Endothelial cell (in vitro differentiated cells): Measurements from ENCODE around the gene CCR5. TPM values are rescaled to one million over a fixed set of nuclear protein-coding genes. Genes with fewer than 3 reads are reported as not detected.

ENCODE experiments used
- DNase-seq: peaks from one replicate; pipeline ENCODE4 v3.0.0; 2021; ENCODE audit warnings: low spot score
- H3K27ac Mint-ChIP-seq: one replicate; pipeline ENCODE4 v1.8.0; 2021; ENCODE audit warnings: mixed read lengths, inconsistent platforms; ENCODE audit not compliant: unreplicated experiment
- H3K27me3 Mint-ChIP-seq: one replicate; pipeline ENCODE4 v1.8.0; 2021; ENCODE audit warnings: mild to moderate bottlenecking, moderate library complexity, mixed read lengths, inconsistent platforms; ENCODE audit not compliant: unreplicated experiment
- H3K36me3 Mint-ChIP-seq: one replicate; pipeline ENCODE4 v1.8.0; 2021; ENCODE audit warnings: mild to moderate bottlenecking, low read depth, mixed read lengths, inconsistent platforms; ENCODE audit not compliant: unreplicated experiment
- H3K4me1 Mint-ChIP-seq: one replicate; pipeline ENCODE4 v1.8.0; 2021; ENCODE audit warnings: mild to moderate bottlenecking, mixed read lengths, inconsistent platforms; ENCODE audit not compliant: unreplicated experiment
- H3K4me3 Mint-ChIP-seq: one replicate; pipeline ENCODE4 v1.8.0; 2021; ENCODE audit warnings: mild to moderate bottlenecking, mixed read lengths, inconsistent platforms; ENCODE audit not compliant: unreplicated experiment
- H3K9me3 Mint-ChIP-seq: one replicate; pipeline ENCODE4 v1.8.0; 2021; ENCODE audit warnings: mixed read lengths, inconsistent platforms; ENCODE audit not compliant: unreplicated experiment
- CTCF ChIP-seq: fragments of 200-600 bp; sonication (generic); IDR thresholded peaks from one replicate; pipeline ENCODE4 v1.5.0; 2021; ENCODE audit warnings: antibody characterized with exemption; ENCODE audit not compliant: unreplicated experiment
- total RNA-seq: library from RNA; stranded (reverse); fragmentation: NEBNext Ultra II Directional; extraction: Animal tissue kit (Norgen Biotek cat#: 25700); gene quantifications from one replicate; pipeline ENCODE4 v1.2.1, GENCODE V29; 2021; ENCODE audit not compliant: unreplicated experiment

Gene CCR5
- total RNA-seq, 1 donor from 2014 or later = not detected

DNA sequence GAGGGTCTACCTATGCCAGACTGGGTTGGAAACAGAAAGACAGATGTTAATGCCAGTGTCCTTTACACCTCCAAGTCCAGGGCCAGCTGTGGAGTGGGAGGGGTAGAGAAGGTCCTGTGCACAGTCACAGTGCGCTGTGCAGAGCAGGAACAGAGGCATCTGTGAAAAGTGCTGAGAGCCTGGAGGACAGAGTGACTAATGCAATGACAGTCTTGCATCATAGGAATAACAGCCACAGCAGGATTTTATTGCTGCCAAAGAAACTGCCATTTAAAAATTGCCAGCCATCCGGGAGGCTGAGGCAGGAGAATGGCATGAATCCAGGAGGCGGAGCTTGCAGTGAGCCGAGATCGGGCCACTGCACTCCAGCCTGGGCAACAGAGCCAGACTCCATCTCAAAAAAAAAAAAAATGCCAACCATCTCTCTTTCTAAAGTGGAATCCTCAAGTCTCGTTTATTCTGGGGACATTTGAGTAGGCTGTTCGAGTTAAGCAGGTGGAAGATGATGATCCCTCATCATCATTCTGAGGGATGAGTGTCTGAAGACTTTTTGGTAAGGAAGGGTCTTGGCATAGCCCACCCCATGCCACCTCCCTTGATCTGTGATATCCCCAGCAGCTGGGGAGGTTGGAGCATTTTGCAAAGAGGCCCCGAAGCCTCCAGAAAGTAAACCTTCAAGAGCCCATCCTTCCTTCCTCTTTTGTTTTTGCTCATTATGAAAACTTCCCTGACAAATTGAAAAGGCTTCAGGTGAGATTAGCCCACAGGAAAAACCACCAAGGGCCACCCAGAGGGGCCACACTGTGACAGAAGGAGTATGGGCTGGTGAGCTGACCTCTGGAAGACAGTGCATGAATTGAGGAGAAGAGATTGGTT is 9.1 kb upstream of the CCR5 start:
- no peak for DNase-seq
- TF ChIP-seq CTCF = no peak
- Mint-ChIP-seq H3K36me3 (no peaks in the 10 kb centered on the region), H3K27me3 (no peaks in the 10 kb centered on the region), H3K4me3 (no peak overlapping the region), H3K4me1 (no peaks in the 10 kb centered on the region), H3K9me3 (no peaks in the 10 kb centered on the region), H3K27ac (no peak overlapping the region)

DNA sequence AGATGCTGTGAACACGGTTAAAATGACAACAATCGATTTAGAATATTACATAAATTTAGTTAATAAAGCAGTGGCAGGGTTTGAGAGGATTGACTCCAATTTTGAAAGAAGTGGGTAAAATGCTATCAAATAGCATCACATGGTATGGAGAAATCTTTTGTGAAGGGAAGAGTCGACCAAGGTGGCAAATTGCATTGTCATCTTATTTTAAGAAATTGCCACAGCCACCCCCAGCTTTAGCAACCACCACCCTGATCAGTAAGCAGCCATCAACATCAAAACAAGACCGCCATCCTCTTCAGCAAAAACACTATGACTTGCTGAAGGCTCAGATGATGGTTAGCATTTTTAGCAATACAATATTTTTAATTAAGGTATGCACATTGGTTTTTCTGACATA is 5.7 kb upstream of the CCR5 start:
- Mint-ChIP-seq H3K27me3 (no peaks in the 10 kb centered on the region), H3K27ac (no peak overlapping the region), H3K4me3 (no peak overlapping the region), H3K9me3 (no peaks in the 10 kb centered on the region), H3K4me1 (no peaks in the 10 kb centered on the region), H3K36me3 (no peaks in the 10 kb centered on the region)
- no peak for DNase-seq
- no peak for TF ChIP-seq CTCF

DNA sequence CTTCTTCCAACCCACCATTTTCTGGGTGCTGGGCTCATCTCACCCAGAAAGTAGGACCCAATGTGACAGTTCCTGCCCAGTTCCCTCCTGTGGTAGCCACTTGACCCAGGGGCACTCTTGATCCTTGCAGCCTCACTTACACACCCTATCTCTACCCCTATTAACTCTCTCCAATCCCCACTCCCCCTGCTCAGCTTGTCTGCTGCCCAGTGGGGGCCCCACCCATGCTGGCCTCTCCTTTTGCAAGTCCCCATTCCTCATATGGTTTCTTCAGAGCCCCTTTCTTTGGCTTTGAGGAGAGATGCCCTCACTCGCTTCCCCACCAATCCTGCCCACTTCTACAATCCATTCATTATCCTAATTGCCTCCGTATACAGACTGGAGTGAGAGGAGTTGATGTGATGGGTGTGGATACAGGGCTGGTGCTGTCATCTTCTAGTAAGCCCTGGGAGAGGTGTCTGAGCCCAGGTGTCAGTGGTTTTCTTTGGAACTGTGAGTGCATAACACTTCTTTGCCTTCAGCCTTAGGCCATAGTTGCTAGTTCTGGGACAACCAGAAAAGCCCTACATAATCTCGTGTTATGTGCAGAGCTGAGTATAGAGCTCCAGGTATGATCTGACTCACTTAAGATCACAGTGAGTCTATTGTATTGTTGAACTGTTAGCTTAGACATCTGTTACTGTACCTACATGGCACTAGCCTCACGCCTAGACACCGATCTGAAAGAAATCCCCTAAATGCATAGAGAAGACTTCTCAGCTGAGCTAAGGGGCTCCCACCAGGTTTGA is 4.8 kb upstream of the CCR5 start:
- DNase-seq = no peak
- H3K4me3 Mint-ChIP-seq = no peak overlapping the region
- H3K9me3 Mint-ChIP-seq = no peaks in the 10 kb centered on the region
- H3K27me3 Mint-ChIP-seq = no peaks in the 10 kb centered on the region
- TF ChIP-seq CTCF = no peak
- no peaks in the 10 kb centered on the region for H3K36me3 Mint-ChIP-seq
- H3K4me1 Mint-ChIP-seq = no peaks in the 10 kb centered on the region
- H3K27ac Mint-ChIP-seq = no peak overlapping the region

DNA sequence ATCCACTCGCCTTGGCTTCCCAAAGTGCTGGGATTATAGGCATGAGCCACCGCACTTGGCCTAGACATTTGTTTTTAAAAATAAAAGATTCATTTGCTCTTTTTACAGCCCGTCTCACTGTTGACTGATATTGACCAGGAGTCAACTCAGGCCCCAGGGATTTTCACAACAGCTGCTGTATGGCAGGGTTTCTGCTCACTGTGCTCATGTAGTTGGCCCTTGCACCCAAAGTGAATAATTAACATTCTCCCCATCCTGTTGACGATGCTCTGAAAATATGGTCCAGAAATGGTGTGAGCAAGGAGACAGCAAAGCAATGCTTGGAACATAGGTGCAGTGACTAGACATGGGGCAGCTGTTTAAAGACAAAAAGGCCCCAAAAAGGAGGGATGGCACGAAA is 2.9 kb upstream of the CCR5 start:
- H3K36me3 Mint-ChIP-seq = no peaks in the 10 kb centered on the region
- no peak for TF ChIP-seq CTCF
- H3K9me3 Mint-ChIP-seq = no peaks in the 10 kb centered on the region
- no peak for DNase-seq
- no peak overlapping the region for H3K4me3 Mint-ChIP-seq
- H3K27ac Mint-ChIP-seq = no peak overlapping the region
- H3K4me1 Mint-ChIP-seq = no peaks in the 10 kb centered on the region
- H3K27me3 Mint-ChIP-seq = no peaks in the 10 kb centered on the region

DNA sequence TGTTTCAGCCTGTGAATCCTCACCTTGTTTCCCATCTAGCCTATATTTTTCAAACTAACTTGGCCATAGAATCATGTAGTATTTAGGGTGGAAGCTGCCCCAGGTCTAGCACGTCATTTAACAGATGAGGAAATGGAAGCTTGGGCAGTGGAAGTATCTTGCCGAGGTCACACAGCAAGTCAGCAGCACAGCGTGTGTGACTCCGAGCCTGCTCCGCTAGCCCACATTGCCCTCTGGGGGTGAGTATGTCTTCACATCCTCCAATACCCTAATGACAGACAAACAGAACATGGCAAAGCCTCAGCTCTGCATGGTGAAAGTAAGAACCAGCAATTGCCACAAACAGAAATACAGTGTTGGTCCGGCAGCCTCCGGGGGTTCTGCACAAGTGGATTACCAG is 2.2 kb upstream of the CCR5 start:
- no peak overlapping the region for H3K4me3 Mint-ChIP-seq
- H3K36me3 Mint-ChIP-seq = no peaks in the 10 kb centered on the region
- H3K9me3 Mint-ChIP-seq = no peaks in the 10 kb centered on the region
- TF ChIP-seq CTCF = no peak
- H3K27me3 Mint-ChIP-seq = no peaks in the 10 kb centered on the region
- no peak overlapping the region for H3K27ac Mint-ChIP-seq
- H3K4me1 Mint-ChIP-seq = peaks cover 3% of the 10 kb centered on the region
- DNase-seq = peak; percentile 49
